Glutamatergic neuron (in vitro differentiated cells): ENCODE measurements around the gene FNDC8. TPM values are rescaled to one million over a fixed set of nuclear protein-coding genes. Genes with fewer than 3 reads are reported as not detected.

Experiments used
- DNase-seq: peaks from one replicate; pipeline ENCODE4 v3.0.0; 2022
- H3K27ac Mint-ChIP-seq: one replicate; pipeline ENCODE4 v1.8.0; 2020; ENCODE audit warnings: mild to moderate bottlenecking, mixed read lengths, inconsistent platforms; ENCODE audit not compliant: unreplicated experiment
- H3K27me3 Mint-ChIP-seq: one replicate; pipeline ENCODE4 v1.8.0; 2020; ENCODE audit warnings: mild to moderate bottlenecking, moderate library complexity, mixed read lengths, inconsistent platforms; ENCODE audit not compliant: unreplicated experiment
- H3K36me3 Mint-ChIP-seq: one replicate; pipeline ENCODE4 v1.8.0; 2020; ENCODE audit warnings: mild to moderate bottlenecking, mixed read lengths, inconsistent platforms; ENCODE audit not compliant: unreplicated experiment
- H3K4me1 Mint-ChIP-seq: one replicate; pipeline ENCODE4 v1.8.0; 2020; ENCODE audit warnings: mild to moderate bottlenecking, low read depth, mixed read lengths, inconsistent platforms; ENCODE audit not compliant: unreplicated experiment
- H3K4me3 Mint-ChIP-seq: one replicate; pipeline ENCODE4 v1.8.0; 2020; ENCODE audit warnings: mild to moderate bottlenecking, mixed read lengths, inconsistent platforms; ENCODE audit not compliant: unreplicated experiment
- H3K9me3 Mint-ChIP-seq: one replicate; pipeline ENCODE4 v1.8.0; 2020; ENCODE audit warnings: mild to moderate bottlenecking, moderate library complexity, mixed read lengths, inconsistent platforms; ENCODE audit not compliant: unreplicated experiment
- total RNA-seq: library from RNA; stranded (reverse); fragmentation: NEBNext Ultra II Directional; extraction: Animal tissue kit (Norgen Biotek cat#: 25700); gene quantifications from one replicate; pipeline ENCODE4 v1.2.1, GENCODE V29; 2021; ENCODE audit not compliant: unreplicated experiment
- TF ChIP-seq, protein P1 (sequence below): fragments of 200-600 bp; sonication (generic); IDR thresholded peaks from one replicate; pipeline ENCODE4 v1.5.0; 2021; ENCODE audit not compliant: partially characterized antibody, unreplicated experiment

The FNDC8 gene
- total RNA-seq, 1 donor from 2014 or later: not detected

DNA sequence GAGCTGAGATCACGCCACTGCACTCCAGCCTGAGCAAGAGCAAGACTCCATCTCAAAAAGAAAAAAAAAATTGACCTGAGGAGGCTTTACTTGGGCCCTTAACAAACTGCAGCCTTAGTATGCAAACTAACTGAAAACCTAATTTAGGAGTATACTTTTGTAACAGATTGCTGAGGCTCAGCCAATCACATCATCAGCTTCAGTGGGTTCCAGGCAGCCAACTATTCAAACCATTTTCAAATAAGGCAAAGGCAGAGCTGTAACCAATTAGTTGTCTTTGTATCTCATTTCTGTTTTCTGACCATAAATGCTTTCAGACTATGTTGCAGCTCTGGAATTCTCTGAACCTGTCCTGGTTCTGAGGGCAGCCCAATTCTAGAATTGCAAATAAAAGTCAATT, 25.7 kb upstream of the FNDC8 start:
- H3K27ac Mint-ChIP-seq: no peak overlapping the region
- peaks cover 2% of the 10 kb centered on the region for H3K27me3 Mint-ChIP-seq
- no peak overlapping the region for H3K4me3 Mint-ChIP-seq
- H3K4me1 Mint-ChIP-seq: no peaks in the 10 kb centered on the region
- no peaks in the 10 kb centered on the region for H3K9me3 Mint-ChIP-seq
- TF ChIP-seq, protein P1, sequence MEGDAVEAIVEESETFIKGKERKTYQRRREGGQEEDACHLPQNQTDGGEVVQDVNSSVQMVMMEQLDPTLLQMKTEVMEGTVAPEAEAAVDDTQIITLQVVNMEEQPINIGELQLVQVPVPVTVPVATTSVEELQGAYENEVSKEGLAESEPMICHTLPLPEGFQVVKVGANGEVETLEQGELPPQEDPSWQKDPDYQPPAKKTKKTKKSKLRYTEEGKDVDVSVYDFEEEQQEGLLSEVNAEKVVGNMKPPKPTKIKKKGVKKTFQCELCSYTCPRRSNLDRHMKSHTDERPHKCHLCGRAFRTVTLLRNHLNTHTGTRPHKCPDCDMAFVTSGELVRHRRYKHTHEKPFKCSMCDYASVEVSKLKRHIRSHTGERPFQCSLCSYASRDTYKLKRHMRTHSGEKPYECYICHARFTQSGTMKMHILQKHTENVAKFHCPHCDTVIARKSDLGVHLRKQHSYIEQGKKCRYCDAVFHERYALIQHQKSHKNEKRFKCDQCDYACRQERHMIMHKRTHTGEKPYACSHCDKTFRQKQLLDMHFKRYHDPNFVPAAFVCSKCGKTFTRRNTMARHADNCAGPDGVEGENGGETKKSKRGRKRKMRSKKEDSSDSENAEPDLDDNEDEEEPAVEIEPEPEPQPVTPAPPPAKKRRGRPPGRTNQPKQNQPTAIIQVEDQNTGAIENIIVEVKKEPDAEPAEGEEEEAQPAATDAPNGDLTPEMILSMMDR: no peak
- no peak for DNase-seq
- peaks cover 6% of the 10 kb centered on the region for H3K36me3 Mint-ChIP-seq

DNA sequence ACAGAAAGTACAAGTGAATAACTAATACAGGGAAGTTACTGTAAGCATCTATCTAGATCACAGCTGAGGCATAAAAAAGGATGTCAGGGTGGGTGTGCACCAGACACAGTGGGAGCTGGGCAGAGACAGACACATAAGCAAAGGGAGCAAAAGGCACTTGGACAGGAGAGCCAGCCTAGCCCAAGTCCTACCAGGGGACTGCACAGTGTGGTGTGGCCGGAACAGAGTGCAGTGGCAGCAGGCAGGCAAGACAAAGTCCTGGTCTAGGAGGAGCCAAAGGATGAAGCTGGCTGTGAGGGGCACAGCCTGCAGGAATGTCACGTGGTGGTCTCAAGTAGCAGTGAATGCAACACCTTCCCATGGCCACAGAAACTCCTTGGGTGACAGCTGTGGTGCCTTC, 23.6 kb upstream of the FNDC8 start:
- H3K4me3 Mint-ChIP-seq: no peak overlapping the region

DNA sequence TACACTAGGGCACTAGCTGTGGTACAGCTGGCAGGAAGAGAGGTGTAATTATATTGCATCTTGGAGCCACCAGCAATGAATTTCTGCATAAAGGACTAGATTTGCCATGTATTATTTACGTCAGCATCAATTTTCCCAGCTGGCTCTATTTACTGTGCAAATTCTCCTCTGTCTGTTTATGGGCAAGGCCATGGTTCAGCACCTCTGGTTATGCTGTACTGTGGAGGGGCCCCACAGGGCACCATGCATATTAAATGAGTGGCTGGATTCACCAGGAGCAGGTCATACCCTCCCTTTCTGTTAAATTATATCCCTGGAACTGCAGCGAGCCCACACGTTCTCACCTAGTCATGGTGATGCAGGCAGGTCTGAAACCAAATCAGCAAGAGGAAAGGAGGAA, 21.5 kb upstream of the FNDC8 start:
- no peak for DNase-seq
- TF ChIP-seq, protein P1: no peak
- no peaks in the 10 kb centered on the region for H3K9me3 Mint-ChIP-seq
- no peaks in the 10 kb centered on the region for H3K36me3 Mint-ChIP-seq
- peaks cover 3% of the 10 kb centered on the region for H3K27me3 Mint-ChIP-seq
- no peak overlapping the region for H3K27ac Mint-ChIP-seq
- H3K4me1 Mint-ChIP-seq: no peaks in the 10 kb centered on the region
- no peak overlapping the region for H3K4me3 Mint-ChIP-seq

More for the DNA sequence above, 23.6 kb upstream of the FNDC8 start:
- Mint-ChIP-seq H3K27ac (no peak overlapping the region), H3K27me3 (peaks cover 2% of the 10 kb centered on the region), H3K4me1 (no peaks in the 10 kb centered on the region), H3K36me3 (peaks cover 6% of the 10 kb centered on the region), H3K9me3 (no peaks in the 10 kb centered on the region)
- TF ChIP-seq, protein P1: no peak
- DNase-seq: no peak

DNA sequence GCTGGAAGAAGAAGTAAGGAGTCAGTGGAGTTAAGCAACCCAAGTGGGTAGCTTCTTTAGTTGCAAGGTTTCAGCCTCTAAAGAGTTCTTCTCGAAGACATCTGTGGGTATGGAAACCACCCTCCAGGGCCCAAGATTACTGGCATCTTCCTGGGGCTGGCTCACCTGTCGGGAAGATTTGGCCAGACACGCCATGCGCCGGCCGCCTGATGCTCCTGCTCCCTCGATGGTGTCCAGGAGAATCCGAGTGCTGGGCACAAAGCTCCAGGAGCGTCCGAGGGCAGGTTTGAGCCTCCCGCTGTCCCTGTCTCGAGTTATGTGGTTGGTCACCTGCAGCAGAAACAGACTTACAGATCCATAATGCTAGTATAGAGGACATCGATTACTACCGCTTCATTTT, 20.4 kb upstream of the FNDC8 start:
- no peak for DNase-seq
- peaks cover 3% of the 10 kb centered on the region for H3K27me3 Mint-ChIP-seq
- H3K4me1 Mint-ChIP-seq: no peaks in the 10 kb centered on the region
- H3K36me3 Mint-ChIP-seq: peaks cover 5% of the 10 kb centered on the region
- H3K27ac Mint-ChIP-seq: no peak overlapping the region
- TF ChIP-seq, protein P1: no peak
- H3K4me3 Mint-ChIP-seq: no peak overlapping the region
- peaks cover 2% of the 10 kb centered on the region for H3K9me3 Mint-ChIP-seq

DNA sequence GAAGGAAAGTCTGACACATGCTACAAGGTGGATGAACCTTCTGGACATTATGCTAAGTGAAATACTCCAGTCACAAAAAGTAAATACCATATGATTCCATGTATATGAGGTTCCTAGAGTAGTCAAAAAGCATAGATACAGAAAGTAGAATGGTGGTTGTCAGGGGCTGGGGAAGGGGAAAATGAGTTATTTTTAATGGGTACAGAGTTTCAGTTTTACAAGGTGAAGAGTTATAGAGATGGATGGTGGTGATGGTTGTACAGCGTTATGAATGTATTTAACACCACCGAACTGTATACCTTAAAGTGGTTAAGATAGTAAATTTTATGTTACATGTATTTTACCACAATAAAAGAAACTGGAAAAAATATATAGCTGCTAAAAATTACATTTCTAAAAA, 19.7 kb upstream of the FNDC8 start:
- Mint-ChIP-seq H3K36me3 (peaks cover 9% of the 10 kb centered on the region), H3K9me3 (peaks cover 2% of the 10 kb centered on the region), H3K27me3 (peaks cover 3% of the 10 kb centered on the region), H3K4me1 (no peaks in the 10 kb centered on the region), H3K4me3 (no peak overlapping the region), H3K27ac (no peak overlapping the region)
- no peak for DNase-seq
- TF ChIP-seq, protein P1: no peak
